G401.6 (cell line): ENCODE measurements around the gene CRKL.

Experiments
- FAIRE-seq: peaks from 2 replicates; lab custom pipeline; 2012; peaks lifted over from hg19 to GRCh38; lab: Jason Lieb, UNC

CRKL gene

DNA sequence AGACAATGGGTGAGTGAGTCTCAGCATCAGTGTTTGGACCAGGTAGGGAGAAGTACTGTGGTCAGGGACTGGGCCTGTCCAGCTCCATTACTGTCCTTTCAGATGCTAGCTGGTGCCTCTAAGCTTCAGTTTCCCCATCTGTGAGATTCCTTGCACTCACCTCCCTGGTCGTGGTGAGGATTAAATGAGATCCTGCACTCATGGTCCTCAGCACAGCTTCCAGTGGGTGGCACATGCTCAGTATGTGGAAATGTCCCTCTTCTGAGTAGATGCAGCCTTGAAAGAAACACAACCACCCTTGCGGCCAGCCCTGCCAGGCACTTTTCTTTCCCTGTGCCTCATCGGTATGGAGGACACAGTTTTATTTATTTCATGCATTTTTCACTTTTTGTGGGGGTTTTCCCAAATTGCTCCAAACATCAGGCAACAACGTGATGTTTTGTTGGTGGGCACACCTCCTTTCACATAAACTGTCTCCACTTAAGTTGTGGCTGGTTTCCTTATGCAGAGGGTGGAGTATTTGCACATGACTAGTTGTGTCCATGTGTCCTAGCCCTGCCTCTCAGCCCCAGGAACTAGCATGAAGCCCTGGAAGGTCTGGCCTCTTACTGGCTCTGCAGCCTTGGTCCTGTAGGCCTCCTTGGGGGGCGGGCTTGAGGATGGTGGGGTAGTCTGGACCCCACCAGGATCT lies 66.0 kb downstream of the CRKL start:
- no peak for FAIRE-seq

DNA sequence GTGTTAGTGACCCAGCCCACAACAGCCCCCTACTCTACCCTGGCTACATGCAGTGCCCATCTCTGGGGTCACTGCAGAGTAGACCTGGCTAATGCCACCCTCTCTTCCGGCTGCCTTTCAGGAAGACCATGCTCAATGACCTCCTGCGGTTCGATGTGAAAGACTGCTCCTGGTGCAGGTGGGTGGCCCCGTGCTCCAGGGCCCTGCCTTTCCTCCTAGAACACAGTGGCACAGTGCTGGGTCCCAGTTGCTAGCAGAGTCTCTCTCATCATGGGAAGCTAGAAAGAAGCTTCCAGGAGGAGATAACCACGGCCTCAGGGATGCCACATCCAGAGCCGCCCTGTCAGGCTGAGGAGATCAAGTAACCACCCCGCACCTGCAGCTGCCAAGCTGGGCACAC lies 68.5 kb downstream of the CRKL start:
- FAIRE-seq = no peak

DNA sequence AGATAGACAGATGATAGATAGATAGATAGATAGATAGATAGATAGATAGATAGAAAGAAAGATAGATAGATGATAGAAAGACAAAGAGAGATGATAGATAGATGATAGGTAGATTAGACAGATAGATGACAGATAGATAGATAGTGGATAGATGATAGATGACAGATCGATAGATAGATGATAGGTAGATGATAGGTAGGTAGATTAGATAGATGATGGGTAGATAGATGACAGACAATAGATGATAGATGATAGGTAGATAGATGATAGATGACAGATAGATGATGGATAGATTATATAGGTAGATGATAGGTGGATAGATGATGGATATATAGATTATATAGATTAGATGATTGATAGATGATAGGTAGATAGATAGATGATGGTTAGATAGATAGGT lies 69.2 kb downstream of the CRKL start:
- no peak for FAIRE-seq

DNA sequence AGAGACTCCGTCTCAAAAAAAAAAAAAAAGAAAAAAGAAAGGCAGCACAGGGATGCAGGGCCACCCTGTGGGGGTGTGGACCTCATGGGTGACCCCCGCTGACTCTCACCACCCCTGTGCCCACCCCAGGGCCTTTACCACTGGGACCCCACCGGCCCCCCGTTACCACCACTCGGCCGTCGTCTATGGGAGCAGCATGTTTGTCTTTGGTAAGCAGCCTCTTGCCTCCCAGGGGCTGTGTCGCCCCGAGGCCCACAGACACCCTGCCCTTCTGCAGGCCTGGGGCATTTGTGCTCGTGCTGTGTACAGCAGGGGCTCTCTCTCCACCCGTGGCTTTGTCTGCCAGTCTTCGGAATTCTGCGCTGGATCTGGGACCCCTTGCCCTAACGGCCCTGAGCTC lies 70.2 kb downstream of the CRKL start:
- FAIRE-seq = no peak

DNA sequence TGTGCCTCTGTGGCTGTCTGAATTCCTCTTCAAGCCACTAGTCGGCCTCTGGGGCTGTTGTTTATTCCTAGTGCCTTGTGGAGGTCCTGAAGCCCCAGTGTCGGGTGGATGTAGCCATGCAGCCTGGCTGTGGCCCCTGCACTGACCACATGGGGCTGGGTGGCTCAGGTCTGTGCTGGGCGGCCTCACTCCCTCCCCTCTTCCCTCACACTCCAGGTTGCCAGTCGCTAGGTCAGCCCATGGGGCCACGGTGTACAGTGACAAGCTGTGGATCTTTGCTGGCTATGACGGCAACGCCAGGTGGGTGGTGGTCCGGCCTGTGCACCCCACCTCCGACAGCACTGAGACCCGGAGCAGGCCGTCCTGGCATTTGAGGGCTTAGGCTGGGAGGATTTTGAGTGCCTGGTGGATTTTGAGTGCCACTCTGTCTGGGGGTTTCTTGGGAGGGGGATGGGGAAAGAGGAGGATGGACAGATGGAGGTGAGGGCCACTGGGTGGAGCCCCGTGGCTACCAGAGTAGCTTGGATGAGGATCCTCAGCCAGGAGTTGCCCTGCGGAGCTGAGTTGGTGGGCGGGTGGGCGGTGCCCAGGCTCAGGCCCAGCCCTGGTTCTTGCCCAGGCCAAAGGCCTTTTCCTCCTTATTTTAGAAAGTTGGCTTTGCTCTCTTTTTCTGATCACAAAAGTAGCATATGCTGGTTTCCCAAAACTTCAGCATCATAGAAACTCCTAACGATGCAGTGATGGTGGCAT lies 71.5 kb downstream of the CRKL start:
- no peak for FAIRE-seq

DNA sequence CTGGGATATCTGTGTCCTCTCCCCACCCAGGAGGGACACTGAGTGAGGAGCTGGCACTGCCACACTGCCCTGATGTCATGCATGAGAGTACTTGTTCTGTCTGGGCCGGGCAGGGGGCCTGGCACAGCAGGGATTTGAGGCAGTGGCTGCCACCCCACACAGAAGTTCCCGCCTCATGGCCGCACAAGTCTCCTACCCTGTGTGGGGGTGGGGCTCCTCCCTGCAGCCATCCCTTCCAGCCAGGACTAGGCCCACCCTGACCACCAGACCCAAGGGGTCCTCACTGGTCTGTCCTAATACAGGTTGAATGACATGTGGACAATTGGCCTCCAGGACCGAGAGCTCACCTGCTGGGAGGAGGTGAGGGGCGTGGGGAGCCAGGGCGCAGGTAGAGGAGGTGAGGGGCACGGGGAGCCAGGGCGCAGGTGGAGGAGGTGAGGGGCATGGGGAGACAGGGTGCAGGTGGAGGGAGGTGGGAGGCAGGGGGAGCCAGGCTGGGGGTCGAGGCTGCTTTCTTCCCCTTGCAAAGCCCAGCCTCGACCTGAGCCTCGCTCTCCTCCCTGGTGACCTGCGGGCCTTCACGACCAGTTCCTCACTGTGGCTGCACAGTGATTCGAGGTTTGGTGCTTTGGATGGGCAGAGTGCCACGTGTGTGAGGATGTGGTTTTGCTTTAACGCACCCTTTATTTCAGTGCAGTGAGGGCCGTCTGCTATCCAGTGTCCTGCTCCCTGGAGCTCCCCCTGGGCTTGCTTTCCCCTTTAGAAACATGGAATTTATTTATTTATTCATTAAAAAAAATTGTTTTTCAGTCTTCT lies 72.3 kb downstream of the CRKL start:
- FAIRE-seq = no peak

DNA sequence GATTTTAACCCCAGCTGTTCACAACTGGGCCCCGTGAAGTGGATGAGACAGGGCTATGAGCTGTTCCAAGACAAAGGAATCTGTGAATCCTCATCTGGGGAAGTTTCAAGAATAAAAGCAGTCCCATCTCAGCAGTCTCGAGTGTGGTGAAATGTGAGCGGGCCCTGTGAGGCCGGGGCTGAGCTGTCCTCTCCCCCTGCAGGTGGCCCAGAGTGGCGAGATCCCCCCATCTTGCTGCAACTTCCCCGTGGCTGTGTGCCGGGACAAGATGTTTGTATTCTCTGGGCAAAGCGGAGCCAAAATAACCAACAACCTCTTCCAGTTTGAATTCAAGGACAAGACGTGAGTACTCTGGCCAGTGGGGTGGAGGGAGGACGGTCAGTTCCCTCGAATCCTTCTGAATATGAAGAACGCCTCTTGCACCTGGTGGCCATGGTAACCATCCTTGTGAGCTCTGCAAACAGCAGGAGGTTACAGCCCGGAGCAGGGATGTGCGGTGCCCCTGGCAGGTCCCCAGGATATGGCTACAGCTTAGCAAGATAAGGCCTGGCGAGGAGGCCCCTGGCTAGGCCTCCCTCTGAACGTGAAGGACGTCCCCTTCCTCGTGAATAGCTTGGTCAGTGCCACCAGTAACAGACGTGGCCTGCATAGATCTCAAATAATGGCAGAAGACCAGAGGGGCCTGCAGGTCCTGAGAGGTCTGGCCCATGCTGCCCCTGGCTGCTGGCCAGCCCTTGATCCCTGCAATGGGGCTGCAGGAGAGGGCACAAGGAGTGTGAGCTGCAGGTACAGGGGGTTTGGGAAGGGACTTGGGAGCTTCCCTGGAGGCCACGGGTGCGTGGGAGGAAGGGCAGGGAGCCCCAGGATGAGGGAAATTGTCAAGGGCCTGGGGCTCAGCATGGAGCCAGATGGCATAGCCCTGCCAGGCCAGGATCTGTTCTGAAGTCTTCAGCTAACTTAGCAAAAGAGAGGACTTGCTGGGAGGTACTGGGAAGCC lies 73.3 kb downstream of the CRKL start:
- no peak for FAIRE-seq

DNA sequence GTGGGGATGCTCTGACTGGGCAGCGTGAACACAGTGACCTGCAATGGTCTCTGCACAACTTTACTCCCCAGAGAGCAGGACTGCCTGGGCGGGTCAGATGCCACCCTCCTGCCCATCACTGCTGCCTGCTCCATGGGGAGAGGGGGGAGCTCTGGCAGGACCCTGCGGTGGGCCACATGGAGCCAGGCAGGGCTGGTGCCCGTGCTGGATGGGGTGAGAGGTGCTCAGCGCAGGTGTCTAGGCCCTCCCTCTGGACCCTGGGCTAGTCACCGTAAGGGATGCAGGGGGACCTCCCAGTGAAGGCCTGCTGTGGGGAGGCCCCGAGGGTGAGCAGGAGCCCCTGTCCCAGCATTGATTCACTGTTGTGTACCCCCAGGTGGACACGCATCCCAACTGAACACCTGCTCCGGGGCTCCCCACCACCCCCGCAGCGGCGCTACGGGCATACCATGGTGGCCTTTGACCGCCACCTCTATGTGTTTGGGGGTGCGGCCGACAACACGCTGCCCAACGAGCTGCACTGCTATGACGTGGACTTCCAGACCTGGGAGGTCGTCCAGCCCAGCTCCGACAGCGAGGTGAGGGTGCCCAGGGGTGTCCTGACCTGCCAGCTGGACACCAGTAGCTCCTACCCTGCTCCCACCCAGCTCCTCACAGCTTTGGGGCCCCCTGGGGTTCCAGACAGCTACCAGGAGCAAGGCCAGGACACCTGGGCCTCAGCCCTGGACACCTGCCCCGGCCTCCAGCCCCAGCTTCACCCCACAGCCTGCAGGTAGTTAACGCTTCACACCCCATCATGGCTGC lies 74.2 kb downstream of the CRKL start:
- FAIRE-seq = no peak

DNA sequence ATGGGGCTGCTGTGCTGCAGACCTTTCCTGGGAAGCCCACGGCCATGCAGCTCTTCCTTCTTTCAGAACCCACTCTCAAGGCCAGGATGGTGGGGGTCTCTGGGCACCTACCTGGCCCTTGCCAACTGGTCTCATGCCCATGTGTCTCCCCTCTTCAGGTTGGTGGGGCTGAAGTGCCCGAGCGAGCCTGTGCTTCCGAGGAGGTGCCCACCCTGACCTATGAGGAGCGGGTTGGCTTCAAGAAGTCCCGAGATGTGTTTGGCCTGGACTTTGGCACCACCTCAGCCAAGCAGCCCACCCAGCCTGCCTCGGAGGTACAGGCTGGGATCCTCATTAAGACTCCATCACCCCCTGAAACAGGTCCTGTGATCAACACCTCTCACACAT lies 74.8 kb downstream of the CRKL start:
- no peak for FAIRE-seq

DNA sequence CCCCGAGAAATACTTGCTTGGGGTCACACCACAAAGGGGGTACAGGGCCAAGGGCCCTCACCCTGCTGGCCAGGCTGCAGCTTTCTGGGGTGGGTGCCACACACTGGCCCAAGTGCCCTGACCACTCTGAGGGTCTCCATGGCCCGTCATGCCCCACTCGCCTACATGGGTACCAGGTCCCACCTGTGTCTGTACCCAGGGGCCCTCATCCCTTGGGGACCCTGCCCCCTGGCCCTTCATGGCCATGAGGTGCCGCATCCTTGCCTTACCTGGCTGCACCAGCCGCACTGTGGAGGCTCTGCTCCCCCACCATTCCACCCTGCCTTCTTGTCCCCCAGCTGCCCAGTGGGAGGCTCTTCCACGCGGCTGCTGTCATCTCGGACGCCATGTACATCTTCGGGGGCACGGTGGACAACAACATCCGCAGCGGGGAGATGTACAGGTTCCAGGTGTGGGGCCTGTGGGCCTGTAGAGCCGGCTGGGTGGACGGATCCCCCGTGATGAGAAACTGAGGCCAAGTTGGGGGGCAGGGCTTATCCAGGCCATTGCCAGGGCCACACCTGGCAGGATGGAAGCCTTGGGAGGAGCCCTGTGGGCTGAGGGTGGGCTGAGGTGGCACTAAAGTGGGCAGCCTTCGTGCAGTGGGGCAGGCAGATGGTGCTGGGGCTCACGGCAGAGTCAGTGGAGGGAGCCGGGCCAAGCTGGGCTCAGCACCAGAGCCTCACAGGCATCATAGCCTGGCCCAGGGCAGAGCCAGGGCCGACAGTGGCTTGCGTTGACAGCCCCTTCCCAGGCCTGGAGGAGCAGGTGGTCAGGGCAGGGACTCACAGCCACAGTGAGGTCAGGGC lies 75.5 kb downstream of the CRKL start:
- FAIRE-seq = no peak

DNA sequence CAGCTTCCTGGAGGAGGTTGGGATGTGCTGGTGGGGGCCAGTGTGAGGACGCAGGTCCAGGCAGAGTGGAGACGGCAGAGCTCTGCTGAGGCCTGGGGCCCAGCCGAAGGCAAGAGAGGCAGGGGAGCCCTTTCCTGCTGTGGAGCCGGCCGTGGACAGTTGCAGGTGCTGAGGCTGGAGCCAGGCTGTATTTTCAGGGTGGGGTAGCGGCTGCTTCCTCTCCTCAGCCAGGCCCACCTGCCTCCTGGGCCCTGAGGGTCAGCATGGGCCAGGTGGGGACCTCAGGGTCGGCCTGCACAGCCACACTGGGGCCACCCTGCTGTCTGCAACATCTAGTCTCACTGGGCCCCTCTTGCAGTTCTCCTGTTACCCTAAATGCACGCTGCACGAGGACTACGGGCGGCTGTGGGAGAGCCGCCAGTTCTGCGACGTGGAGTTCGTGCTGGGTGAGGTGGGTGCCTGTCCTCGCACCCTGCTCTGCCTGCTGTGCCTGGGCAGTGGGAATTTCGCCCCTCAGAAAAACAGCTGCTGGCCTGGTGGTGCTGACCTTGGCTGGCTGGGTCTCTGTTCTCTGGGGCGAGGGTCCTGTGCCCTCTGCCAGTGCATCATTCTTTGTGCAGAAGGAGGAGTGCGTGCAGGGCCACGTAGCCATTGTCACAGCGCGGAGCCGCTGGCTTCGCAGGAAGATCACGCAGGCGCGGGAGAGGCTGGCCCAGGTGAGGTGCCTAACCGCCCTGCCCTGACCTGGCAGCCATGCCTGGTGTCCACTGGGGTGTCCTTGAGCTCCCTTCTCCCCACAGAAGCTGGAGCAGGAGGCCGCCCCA lies 76.3 kb downstream of the CRKL start:
- FAIRE-seq = no peak

DNA sequence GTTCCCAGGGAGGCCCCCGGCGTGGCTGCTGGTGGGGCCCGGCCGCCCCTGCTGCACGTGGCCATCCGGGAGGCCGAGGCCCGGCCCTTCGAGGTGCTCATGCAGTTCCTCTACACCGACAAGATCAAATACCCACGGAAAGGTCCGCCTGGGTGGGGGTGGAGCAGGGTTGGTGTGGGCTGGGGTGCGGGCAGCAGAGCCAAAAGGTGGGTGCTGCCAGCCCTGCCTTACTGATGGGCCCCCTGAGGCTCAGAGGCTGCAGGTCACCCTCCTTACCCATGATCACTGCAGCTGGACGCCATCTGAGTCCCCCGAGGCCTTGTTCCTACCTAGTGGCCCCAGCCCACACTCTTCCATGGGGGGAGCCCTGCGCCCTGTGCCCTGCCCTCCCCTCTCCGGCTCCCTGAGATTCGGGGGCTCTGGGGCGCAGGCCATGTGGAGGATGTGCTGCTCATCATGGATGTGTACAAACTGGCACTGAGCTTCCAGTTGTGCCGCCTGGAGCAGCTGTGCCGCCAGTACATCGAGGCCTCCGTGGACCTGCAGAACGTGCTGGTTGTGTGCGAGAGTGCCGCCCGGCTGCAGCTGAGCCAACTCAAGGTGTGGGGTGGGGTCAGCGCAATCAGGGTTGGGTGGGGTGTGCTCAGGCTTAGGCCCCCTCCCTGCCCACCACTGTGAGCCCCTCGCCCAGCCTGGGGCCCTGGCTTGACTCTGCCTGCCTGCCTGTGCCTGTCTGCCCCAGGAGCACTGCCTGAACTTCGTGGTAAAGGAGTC lies 77.1 kb downstream of the CRKL start:
- no peak for FAIRE-seq

DNA sequence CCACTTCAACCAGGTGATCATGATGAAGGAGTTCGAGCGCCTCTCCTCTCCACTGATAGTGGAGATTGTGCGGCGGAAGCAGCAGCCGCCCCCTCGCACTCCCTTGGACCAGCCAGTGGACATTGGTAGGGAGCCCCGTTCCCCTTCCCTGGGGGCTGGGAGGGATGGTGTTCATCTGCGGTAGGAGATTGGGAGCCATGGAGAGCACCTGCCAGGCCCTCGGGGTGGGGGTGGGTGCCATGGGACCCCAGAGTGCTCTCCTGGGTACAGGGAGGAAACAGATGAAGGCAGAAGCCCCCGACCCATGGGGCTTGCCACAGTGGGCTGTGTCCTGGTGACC lies 77.7 kb downstream of the CRKL start:
- FAIRE-seq = no peak

DNA sequence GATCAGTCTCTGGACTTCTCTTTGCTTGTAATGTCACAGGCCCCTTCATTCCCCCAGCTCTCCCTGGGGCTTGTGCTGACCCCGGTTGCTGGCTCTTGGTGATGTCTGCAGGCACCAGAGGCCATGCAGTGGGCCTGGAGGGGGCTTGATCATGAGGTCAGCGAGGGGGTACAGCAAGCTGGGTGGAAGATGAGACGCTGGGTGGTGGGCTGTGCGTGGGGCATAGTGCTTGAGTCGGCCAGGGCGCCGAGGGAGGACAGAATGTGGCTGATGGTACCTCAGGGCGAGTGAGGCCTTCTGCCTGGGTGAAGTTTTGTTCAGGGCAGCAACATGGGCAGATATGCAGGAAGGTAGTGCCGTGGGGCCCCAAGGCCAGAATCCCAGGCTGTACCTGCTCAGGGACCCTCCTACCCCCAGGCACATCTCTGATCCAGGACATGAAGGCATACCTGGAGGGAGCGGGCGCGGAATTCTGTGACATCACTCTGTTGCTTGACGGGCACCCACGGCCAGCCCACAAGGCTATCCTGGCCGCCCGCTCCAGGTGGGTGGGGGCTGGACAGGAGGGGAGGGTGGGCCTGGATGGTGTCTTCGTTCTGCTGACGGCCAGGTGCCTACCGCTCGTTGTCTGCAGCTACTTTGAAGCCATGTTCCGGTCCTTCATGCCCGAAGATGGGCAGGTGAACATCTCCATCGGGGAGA lies 78.3 kb downstream of the CRKL start:
- no peak for FAIRE-seq

DNA sequence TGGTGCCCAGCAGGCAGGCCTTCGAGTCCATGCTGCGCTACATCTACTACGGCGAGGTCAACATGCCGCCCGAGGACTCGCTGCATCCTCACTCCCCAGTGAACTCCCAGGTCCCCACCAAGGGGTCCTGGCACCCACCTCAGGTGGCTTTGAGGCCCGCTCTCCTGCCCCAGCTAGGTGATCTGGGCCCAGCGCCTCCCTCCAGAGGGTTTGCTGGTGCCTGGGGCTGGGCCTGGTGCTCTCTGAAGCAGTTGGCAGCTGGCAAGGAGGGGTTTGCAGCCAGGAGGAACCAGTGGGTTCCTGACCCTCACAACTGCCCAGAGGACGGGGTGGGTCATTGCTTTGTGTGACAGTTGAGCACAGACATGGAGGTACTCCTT lies 78.8 kb downstream of the CRKL start:
- no peak for FAIRE-seq

DNA sequence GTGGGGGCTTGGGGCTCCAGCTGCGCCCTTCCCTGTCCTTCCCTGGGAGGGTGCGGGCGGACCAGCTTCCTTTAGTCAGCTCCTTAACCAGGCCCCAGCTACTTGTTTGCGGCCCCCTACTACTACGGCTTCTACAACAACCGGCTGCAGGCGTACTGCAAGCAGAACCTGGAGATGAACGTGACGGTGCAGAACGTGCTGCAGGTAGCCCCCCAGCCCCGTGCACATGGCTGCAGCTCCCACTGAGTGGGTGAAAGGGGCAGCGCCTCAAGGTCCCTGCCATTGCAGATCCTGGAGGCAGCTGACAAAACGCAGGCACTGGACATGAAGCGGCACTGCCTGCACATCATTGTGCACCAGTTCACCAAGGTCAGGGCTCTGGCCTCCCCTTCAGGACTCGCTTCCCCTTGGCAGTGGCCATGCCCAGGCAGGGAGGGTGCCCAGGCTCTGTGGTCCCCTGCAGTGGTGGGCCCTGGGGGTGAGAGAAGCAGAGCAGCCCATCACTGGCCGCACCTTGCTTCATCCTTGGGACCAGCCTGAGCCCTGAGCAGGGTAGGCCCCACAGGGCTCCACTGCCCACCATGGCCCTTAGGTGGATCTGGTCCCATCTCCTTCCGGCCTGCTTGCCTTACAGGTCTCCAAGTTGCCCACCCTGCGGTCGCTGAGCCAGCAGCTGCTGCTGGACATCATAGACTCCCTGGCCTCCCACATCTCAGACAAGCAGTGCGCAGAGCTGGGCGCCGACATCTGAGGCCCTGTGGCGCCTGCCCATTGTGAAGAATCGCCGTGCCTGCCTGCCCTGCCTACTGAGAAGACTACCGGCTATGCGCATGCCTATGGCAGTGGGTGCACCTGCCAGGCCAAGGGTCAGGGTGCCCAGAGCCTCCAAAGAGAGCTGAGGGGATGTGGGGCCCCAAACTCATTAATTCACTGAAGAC lies 79.7 kb downstream of the CRKL start:
- FAIRE-seq = no peak
